Dermis blood vessel endothelial cell (primary cell): ENCODE measurements around the gene HTD2. TPM values are rescaled to one million over a fixed set of nuclear protein-coding genes. Genes with fewer than 3 reads are reported as not detected.

ENCODE experiments used
- DNase-seq: peaks from one replicate; pipeline ENCODE4 v3.0.0; 2010
- total RNA-seq: library from RNA; depleted of rRNA; stranded (reverse); fragments of >200 nt; gene quantifications from 2 replicates; pipeline ENCODE4 v1.2.3, GENCODE V29; 2014

Gene HTD2
- total RNA-seq, 1 donor from 2014 or later: 16.0 TPM

DNA sequence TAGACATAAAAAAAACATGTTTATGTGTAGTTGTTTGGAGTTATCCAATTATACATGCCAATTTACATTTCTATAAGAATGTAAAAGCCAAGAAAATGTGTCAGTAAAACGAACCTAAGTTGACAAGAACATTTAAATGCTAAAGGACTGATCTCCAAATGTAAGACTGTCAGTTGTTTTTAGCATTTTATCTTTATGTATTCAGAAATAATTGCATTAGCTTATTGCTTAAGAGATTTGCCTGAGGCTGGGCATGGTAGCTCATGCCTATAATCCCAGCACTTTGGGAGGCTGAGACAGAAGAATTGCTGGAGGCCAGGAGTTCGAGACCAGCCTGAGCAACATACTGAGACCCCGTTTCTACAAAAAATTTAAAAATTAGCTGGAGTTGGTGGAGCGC lies 53.3 kb downstream of the HTD2 start:
- DNase-seq: no peak

GRCh38 chr3:58361866-58362265 lies 55.5 kb downstream of the HTD2 start:
- DNase-seq: no peak

DNA sequence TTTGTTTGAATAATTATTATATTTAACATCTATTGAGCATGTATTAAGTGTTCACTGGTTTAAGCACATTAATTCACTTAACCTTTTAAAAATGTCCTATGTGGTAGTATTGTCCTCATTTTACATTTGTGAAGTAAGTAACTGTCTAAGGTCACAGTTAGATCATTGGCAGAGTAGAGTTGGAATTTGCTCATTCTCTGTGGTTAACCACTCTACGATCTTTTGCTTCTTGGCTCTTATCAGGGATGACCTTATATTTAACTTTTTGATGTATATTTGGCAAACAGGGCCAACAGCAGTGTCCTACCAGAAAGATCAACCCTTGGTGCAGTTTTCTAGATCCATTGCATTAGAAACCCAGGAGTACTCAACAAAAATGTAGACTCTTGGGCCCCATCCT lies 60.4 kb downstream of the HTD2 start:
- no peak for DNase-seq

DNA sequence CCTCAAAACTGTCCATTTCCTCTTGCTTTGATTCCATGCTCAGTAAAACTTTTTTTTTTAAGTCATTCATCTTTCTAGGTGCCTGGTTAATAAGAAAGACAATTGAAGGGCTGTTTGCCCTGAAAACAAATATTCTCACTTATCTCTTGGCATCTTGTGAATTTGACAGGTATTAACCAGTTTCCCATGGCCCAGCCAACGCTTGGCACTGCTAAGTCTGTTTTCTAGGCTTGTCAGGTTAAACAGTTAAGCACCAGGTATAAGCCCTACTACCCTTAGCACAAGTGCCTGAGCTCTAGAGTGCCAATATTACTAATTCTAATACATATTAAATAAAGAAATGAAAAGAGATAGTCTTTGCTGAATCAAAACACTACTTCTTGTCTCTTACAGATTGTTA lies 62.7 kb downstream of the HTD2 start:
- no peak for DNase-seq

Other genes starting within 250 kb of the HTD2 start
- gene DNASE1L3, start 95.5 kb upstream of the HTD2 start, total RNA-seq: 1.7 and 10.6 TPM in 2 replicates
- gene ABHD6, start 68.7 kb upstream of the HTD2 start, total RNA-seq: 21.7 and 43.1 TPM in 2 replicates
- gene RPP14, start 275 bp upstream of the HTD2 start, total RNA-seq: 20.3 and 22.0 TPM in 2 replicates
- gene PXK, start 26.4 kb downstream of the HTD2 start, total RNA-seq: 22.7 and 30.6 TPM in 2 replicates
- 130 and 135 TPM in 2 replicates for gene PDHB, start 127.3 kb downstream of the HTD2 start, total RNA-seq
- 7.3 and 10.6 TPM in 2 replicates for gene KCTD6, start 185.6 kb downstream of the HTD2 start, total RNA-seq
- gene ACOX2, start 230.7 kb downstream of the HTD2 start, total RNA-seq: 0.70 and 1.5 TPM in 2 replicates